Breast epithelium (tissue), 3 donors: ENCODE data around the gene RETREG1.

Source experiments
- CTCF ChIP-seq, 3 donors: fragments of 450-650 bp; IDR thresholded peaks; one replicate each; pipeline ENCODE4 v1.5.1; 2016 to 2017; ENCODE audit warnings: antibody characterized with exemption in 3 of 3, mild to moderate bottlenecking in 3 of 3, moderate library complexity in 3 of 3
- POLR2A ChIP-seq: fragments of 450-650 bp; IDR thresholded peaks from one replicate; pipeline ENCODE4 v1.6.1; 2016; ENCODE audit warnings: antibody characterized with exemption, mild to moderate bottlenecking, moderate library complexity

GRCh38 chr5:16524286-16524685 is 92.5 kb downstream of the RETREG1 start:
- TF ChIP-seq POLR2A = no peak
- TF ChIP-seq CTCF (IDR thresholded peaks at IDR 0.05) = no peak
